ENCODE measurements around the gene DNAJB12.
A peak's percentile ranks its signal among the peaks of the same experiment; 100 is the strongest.

DNAJB12 gene

DNA sequence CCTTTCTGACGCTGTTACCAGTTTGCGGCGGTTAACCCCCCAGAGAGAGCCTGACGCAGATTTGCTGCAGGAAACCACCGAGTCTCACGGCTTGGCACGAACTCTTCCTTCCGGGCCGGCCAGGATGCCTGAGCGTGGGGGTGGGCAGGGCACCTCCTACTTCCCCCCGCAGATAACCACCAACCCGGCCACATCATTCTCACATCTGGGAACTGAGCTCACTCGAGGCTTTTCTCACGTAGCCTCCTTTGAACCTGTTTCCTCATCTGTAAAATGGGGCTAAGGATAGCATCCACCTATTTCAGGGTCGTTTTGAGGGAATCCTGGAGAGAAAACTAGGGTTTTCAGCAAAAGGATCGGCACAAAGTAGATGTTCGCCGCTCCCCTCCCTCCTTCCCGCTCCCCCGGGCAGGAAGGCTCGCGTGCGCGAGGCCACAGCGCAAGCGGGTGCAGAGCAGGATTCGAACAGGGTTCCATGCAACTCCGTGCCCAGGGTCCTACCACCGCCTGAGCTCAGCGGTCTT lies 57.4 kb downstream of the DNAJB12 start:
- TF ChIP-seq, protein P1, sequence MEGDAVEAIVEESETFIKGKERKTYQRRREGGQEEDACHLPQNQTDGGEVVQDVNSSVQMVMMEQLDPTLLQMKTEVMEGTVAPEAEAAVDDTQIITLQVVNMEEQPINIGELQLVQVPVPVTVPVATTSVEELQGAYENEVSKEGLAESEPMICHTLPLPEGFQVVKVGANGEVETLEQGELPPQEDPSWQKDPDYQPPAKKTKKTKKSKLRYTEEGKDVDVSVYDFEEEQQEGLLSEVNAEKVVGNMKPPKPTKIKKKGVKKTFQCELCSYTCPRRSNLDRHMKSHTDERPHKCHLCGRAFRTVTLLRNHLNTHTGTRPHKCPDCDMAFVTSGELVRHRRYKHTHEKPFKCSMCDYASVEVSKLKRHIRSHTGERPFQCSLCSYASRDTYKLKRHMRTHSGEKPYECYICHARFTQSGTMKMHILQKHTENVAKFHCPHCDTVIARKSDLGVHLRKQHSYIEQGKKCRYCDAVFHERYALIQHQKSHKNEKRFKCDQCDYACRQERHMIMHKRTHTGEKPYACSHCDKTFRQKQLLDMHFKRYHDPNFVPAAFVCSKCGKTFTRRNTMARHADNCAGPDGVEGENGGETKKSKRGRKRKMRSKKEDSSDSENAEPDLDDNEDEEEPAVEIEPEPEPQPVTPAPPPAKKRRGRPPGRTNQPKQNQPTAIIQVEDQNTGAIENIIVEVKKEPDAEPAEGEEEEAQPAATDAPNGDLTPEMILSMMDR (IDR thresholded peaks at IDR 0.05; ENCODE audit: borderline replicate concordance, insufficient read depth, low read depth, low read length): no peak
- peak overlapping the region; percentile 88 for H3K4me3 ChIP-seq (ENCODE audit: low read depth, low read length)

DNA sequence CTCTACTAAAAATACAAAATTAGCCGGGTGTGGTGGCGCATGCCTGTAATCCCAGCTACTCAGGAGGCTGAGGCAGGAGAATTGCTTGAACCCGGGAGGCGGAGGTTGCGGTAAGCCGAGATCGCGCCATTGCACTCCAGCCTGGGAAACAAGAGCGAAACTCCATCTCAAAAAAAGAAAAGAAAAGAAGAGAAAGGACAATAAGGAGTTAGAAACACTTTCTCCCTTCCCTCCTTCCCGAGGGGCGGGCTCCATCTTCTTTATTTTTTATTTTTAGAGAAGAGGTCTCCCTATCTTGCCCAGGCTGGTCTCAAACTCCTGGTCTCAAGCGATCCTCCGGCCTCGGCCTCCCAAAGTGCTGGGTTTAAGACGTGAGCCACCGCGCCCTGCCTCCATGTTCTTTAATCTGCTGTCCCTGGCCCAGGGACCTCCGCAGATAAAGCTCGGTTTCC lies 57.9 kb downstream of the DNAJB12 start:
- peak overlapping the region; percentile 88 for H3K4me3 ChIP-seq (ENCODE audit: low read depth, low read length)

DNA sequence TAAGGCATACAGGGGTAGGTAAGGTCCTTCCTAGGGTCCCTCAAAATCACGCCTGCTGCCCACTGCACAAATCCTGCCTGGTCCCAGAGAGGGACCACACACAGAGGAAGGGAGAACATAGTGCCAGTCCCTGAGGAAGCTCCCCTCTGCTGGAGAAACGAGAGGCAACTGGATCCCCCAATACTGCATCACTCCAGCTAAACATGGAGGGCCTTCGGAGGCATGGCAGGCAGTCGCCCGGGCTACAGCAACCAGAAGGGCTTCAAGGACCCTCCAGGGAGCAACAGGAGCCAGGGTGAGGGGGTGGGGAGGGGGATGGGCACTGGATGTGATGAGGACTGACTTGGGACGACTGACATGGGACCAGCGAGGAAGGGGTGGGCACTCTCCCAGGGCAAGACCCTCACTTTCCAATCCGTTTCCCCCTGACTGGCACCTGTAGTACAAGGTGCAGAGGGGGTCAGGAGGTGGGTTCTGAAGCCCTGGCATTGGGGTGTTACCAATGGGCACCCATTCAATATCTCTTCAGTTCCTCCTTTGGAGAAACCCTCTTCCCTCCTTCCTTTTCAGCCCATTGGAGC lies 59.3 kb downstream of the DNAJB12 start:
- TF ChIP-seq, protein P1 (IDR thresholded peaks at IDR 0.05; ENCODE audit: borderline replicate concordance, insufficient read depth, low read depth, low read length): no peak

DNA sequence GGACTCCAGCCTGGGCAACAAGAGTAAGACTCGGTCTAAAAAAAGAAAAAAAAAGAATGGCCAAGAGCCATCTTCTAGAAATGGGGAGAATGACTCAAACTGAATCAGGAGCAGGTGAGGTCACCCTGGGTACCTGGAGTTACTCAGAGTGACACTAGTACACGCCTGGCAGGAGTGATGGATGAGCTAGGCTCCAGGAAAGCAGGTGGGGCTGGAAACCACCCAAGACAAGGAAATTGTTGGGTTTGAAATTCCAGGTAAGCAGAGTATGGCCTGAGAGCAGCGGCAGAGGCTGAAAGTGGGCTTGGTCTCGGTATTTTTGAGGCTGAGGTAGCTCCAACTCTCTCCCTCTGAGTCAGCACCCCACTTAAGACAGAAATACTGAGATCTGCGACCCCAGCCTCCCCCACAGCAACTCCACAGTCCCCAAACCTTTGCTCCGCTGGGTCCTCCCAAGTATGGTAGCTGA lies 62.5 kb downstream of the DNAJB12 start:
- H3K4me3 ChIP-seq (ENCODE audit: low read depth, low read length): no peak overlapping the region
- TF ChIP-seq, protein P1 (IDR thresholded peaks at IDR 0.05; ENCODE audit: borderline replicate concordance, insufficient read depth, low read depth, low read length): no peak

More for the DNA sequence above, 59.3 kb downstream of the DNAJB12 start:
- peak overlapping the region; percentile 88 for H3K4me3 ChIP-seq (ENCODE audit: low read depth, low read length)

DNA sequence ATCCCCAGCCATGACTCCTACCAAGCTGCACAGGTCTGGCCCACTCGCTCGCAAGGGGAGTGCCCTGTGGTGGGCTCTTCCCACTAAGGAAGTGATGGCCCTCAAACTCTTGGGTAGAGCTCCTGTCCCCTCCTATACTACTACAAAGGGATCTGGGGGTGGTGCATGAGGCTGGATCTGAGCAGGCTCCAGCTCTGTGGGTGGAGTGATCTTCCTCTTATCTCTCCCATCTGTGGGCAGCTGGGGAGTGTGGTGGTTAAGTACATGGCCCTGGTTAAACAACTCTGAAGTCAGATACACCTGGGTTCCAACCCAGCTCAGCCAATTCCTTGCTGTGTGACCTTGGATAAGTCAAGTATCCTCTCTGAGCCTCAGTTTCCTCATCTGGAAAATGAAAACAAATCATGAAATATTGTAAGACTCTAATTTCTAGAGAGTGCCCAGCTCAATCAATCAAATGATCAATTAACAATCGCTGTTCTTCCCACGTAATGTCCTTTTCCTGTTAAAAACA lies 63.6 kb downstream of the DNAJB12 start:
- TF ChIP-seq, protein P1 (IDR thresholded peaks at IDR 0.05; ENCODE audit: borderline replicate concordance, insufficient read depth, low read depth, low read length): no peak
- no peak overlapping the region for H3K4me3 ChIP-seq (ENCODE audit: low read depth, low read length)

DNA sequence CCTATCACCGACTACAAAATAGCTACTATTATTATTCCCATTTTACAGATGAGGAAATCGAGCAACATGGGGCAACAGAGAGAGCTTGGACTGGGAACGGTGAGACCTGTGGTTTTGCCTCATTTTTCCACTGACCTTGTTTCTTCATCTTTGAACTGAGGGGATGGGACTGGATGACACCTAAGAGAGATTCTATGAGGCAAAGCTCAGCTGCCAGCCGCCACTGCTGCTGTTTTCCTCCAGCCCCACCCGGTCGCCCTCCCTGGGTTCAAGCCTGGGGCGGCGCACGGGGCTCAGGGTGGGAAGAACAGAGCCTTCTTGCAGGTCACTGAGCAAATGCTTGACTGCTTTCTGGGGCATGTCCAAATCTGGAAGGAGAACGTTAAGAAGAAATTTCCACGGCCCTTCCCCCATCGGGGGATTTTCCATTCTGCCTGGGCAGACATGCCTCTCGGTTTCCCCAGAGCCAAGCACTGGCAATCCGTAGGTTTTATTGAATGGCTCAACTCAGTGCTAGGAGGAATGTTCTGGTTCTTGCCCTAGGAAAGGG lies 68.7 kb downstream of the DNAJB12 start:
- TF ChIP-seq, protein P1 (IDR thresholded peaks at IDR 0.05; ENCODE audit: borderline replicate concordance, insufficient read depth, low read depth, low read length): no peak
- H3K4me3 ChIP-seq (ENCODE audit: low read depth, low read length): peak overlapping the region; percentile 11

DNA sequence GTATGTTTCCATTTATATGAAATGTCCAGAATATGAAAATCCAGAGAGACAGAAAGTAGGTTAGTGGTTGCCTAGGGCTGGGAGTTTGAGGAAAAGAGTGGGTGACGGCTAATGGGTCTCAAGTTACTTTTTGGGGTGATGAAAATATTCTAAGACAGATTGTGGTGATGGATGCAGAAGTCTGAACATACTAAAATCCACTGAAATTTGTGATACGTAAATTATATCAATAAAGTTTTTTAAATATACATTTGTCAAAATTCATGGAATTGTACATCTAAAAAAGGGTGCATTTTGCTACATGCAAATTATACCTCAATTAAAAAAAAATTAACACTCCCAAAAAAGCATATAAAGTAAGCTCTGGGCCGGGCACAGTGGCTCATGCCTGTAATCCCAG lies 71.6 kb downstream of the DNAJB12 start:
- TF ChIP-seq, protein P1 (IDR thresholded peaks at IDR 0.05; ENCODE audit: borderline replicate concordance, insufficient read depth, low read depth, low read length): no peak
- H3K4me3 ChIP-seq (ENCODE audit: low read depth, low read length): no peak overlapping the region

Data from GM12875 (cell line).